KMS-11 (cell line): ENCODE data around the gene USH2A.

Experiments
- H2AFZ ChIP-seq: fragments of 200-600 bp; sonication (generic); 2 replicates; pipeline ENCODE4 v1.6.1; 2016; ENCODE audit warnings: antibody characterized with exemption, mixed run types, low read depth
- H3K27ac ChIP-seq: fragments of 200-600 bp; sonication (generic); 2 replicates; pipeline ENCODE4 v1.6.1; 2016; ENCODE audit warnings: mild to moderate bottlenecking, mixed run types
- H3K27me3 ChIP-seq: fragments of 200-600 bp; sonication (generic); 2 replicates; pipeline ENCODE4 v1.6.1; 2017; ENCODE audit warnings: mild to moderate bottlenecking, low read depth, mixed run types, moderate library complexity; ENCODE audit not compliant: insufficient read depth
- H3K36me3 ChIP-seq: fragments of 200-600 bp; sonication (generic); 2 replicates; pipeline ENCODE4 v1.6.1; 2017; ENCODE audit warnings: mild to moderate bottlenecking, mixed run types; ENCODE audit not compliant: insufficient read depth
- H3K4me1 ChIP-seq: fragments of 200-600 bp; sonication (generic); 2 replicates; pipeline ENCODE4 v1.6.1; 2016; ENCODE audit warnings: mild to moderate bottlenecking, low read depth, mixed run types; ENCODE audit not compliant: poor library complexity, severe bottlenecking
- H3K4me2 ChIP-seq: fragments of 200-600 bp; sonication (generic); 2 replicates; pipeline ENCODE4 v1.7.0; 2016; ENCODE audit warnings: mild to moderate bottlenecking, mixed run types
- H3K4me3 ChIP-seq: fragments of 200-600 bp; sonication (generic); IDR thresholded peaks from 2 replicates; pipeline ENCODE4 v1.6.1; 2017; ENCODE audit warnings: low read depth, low read length, mixed read lengths; ENCODE audit not compliant: insufficient read depth
- H3K79me2 ChIP-seq: fragments of 200-600 bp; sonication (generic); 2 replicates; pipeline ENCODE4 v1.6.1; 2016; ENCODE audit warnings: low read depth, mixed run types; ENCODE audit not compliant: insufficient read depth
- H3K9ac ChIP-seq: fragments of 200-600 bp; sonication (generic); 2 replicates; pipeline ENCODE4 v1.6.1; 2016; ENCODE audit warnings: mild to moderate bottlenecking, mixed run types
- H4K20me1 ChIP-seq: fragments of 200-600 bp; sonication (generic); 2 replicates; pipeline ENCODE4 v1.6.1; 2016; ENCODE audit warnings: mild to moderate bottlenecking, mixed run types; ENCODE audit not compliant: insufficient read depth
- CTCF ChIP-seq: fragments of 200-600 bp; sonication (generic); conservative IDR thresholded peaks from 2 replicates; pipeline ENCODE4 v1.6.1; 2017; ENCODE audit warnings: low read depth, mild to moderate bottlenecking, antibody characterized with exemption, low read length, moderate library complexity, mixed read lengths

USH2A gene

GRCh38 chr1:216205176-216205575 lies 218.1 kb downstream of the USH2A start:
- H3K4me2 ChIP-seq: no peak overlapping the region
- no peaks in the 10 kb centered on the region for H3K79me2 ChIP-seq
- TF ChIP-seq CTCF: no peak

GRCh38 chr1:216201946-216202345 lies 221.3 kb downstream of the USH2A start:
- H3K27me3 ChIP-seq: no peaks in the 10 kb centered on the region
- no peak overlapping the region for H3K9ac ChIP-seq
- no peak overlapping the region for H3K27ac ChIP-seq
- H3K4me1 ChIP-seq: no peaks in the 10 kb centered on the region
- TF ChIP-seq CTCF: no peak
- H4K20me1 ChIP-seq: no peaks in the 10 kb centered on the region
- no peaks in the 10 kb centered on the region for H3K36me3 ChIP-seq
- no peak overlapping the region for H3K4me3 ChIP-seq
- no peak overlapping the region for H3K4me2 ChIP-seq
- H2AFZ ChIP-seq: no peak overlapping the region
- H3K79me2 ChIP-seq: no peaks in the 10 kb centered on the region

More at GRCh38 chr1:216205176-216205575, 218.1 kb downstream of the USH2A start:
- no peaks in the 10 kb centered on the region for H4K20me1 ChIP-seq
- no peak overlapping the region for H3K9ac ChIP-seq
- no peak overlapping the region for H2AFZ ChIP-seq
- no peak overlapping the region for H3K4me3 ChIP-seq
- H3K27me3 ChIP-seq: no peaks in the 10 kb centered on the region
- no peaks in the 10 kb centered on the region for H3K36me3 ChIP-seq
- H3K4me1 ChIP-seq: no peaks in the 10 kb centered on the region
- H3K27ac ChIP-seq: no peak overlapping the region

GRCh38 chr1:216200941-216201340 lies 222.3 kb downstream of the USH2A start:
- Histone ChIP-seq H4K20me1 (no peaks in the 10 kb centered on the region), H3K4me3 (no peak overlapping the region), H3K4me1 (no peaks in the 10 kb centered on the region), H3K79me2 (no peaks in the 10 kb centered on the region), H3K4me2 (no peak overlapping the region), H3K27me3 (no peaks in the 10 kb centered on the region), H2AFZ (no peak overlapping the region), H3K9ac (no peak overlapping the region), H3K27ac (no peak overlapping the region), H3K36me3 (no peaks in the 10 kb centered on the region)
- TF ChIP-seq CTCF: no peak

GRCh38 chr1:216194721-216195120 lies 228.5 kb downstream of the USH2A start:
- H3K4me2 ChIP-seq: no peak overlapping the region
- no peak for TF ChIP-seq CTCF

More at GRCh38 chr1:216194721-216195120, 228.5 kb downstream of the USH2A start:
- no peak overlapping the region for H3K4me3 ChIP-seq
- H3K4me1 ChIP-seq: no peaks in the 10 kb centered on the region
- H3K27me3 ChIP-seq: no peaks in the 10 kb centered on the region
- no peak overlapping the region for H2AFZ ChIP-seq
- no peak overlapping the region for H3K9ac ChIP-seq
- H3K36me3 ChIP-seq: no peaks in the 10 kb centered on the region
- no peaks in the 10 kb centered on the region for H4K20me1 ChIP-seq
- H3K27ac ChIP-seq: no peak overlapping the region
- H3K79me2 ChIP-seq: no peaks in the 10 kb centered on the region
